Measurements from ENCODE around the gene PSMA6. TPM values are rescaled to one million over a fixed set of nuclear protein-coding genes. Genes with fewer than 3 reads are reported as not detected.

Gene PSMA6
- total and polyA plus RNA-seq, 2 of the 13 experiments (the other 11 are each of a cell fraction or from before 2014, with no cell fraction given), result 525 to 1,109 TPM

DNA sequence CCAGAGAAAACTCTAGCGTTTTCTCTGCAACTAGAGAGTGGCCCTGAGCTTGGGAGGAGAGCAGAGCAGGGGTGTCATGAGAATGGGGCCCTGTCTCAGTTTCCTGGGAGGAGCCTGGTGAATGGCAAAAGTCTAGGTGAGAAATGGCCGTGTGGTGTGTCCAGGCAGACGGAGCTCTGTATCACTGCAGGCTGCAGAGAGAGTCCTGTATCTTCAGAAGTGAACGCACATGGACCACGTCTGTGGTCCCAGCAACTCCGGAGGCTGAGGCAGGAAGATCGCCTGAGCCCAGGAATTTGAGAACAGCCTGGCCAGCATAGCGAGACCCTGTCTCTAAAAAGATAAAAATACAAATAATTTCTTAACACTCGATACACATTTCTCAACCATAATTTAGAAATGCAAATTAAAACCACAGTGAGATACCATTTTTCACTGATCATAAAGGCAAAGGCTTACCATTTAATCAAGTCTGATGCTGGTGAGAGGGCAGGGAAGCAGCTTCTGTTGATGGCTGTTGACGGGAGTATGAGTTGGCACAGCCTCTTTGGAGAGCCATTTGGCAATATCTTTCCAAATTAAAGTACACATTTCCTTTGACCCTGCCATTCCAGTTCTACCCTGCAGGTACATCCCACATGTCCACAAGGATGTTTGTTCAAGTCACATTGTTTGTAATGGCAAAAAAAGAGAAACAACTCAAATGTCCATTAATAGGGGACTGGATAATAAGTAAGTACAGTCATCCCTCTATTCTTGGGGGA is 61.4 kb downstream of the PSMA6 start (continued):
- TF ChIP-seq, protein P1, sequence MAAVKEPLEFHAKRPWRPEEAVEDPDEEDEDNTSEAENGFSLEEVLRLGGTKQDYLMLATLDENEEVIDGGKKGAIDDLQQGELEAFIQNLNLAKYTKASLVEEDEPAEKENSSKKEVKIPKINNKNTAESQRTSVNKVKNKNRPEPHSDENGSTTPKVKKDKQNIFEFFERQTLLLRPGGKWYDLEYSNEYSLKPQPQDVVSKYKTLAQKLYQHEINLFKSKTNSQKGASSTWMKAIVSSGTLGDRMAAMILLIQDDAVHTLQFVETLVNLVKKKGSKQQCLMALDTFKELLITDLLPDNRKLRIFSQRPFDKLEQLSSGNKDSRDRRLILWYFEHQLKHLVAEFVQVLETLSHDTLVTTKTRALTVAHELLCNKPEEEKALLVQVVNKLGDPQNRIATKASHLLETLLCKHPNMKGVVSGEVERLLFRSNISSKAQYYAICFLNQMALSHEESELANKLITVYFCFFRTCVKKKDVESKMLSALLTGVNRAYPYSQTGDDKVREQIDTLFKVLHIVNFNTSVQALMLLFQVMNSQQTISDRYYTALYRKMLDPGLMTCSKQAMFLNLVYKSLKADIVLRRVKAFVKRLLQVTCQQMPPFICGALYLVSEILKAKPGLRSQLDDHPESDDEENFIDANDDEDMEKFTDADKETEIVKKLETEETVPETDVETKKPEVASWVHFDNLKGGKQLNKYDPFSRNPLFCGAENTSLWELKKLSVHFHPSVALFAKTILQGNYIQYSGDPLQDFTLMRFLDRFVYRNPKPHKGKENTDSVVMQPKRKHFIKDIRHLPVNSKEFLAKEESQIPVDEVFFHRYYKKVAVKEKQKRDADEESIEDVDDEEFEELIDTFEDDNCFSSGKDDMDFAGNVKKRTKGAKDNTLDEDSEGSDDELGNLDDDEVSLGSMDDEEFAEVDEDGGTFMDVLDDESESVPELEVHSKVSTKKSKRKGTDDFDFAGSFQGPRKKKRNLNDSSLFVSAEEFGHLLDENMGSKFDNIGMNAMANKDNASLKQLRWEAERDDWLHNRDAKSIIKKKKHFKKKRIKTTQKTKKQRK (IDR thresholded peaks at IDR 0.05; ENCODE audit: low read length), result no peak
- TF ChIP-seq NR2C2 (CRISPR knock-in tag; IDR thresholded peaks at IDR 0.05; ENCODE audit: borderline replicate concordance), result peak; percentile 57; the same call in 1 of the 2 replicates
- TF ChIP-seq, protein P2, sequence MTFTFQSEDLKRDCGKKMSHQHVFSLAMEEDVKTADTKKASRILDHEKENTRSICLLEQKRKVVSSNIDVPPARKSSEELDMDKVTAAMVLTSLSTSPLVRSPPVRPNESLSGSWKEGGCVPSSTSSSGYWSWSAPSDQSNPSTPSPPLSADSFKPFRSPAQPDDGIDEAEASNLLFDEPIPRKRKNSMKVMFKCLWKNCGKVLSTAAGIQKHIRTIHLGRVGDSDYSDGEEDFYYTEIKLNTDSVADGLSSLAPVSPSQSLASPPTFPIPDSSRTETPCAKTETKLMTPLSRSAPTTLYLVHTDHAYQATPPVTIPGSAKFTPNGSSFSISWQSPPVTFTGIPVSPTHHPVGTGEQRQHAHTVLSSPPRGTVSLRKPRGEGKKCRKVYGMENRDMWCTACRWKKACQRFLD (CRISPR knock-in tag; IDR thresholded peaks at IDR 0.05; ENCODE audit: borderline replicate concordance), result no peak
- TF ChIP-seq ZNF564 (CRISPR knock-in tag; IDR thresholded peaks at IDR 0.05), result no peak
- TF ChIP-seq, protein P3, sequence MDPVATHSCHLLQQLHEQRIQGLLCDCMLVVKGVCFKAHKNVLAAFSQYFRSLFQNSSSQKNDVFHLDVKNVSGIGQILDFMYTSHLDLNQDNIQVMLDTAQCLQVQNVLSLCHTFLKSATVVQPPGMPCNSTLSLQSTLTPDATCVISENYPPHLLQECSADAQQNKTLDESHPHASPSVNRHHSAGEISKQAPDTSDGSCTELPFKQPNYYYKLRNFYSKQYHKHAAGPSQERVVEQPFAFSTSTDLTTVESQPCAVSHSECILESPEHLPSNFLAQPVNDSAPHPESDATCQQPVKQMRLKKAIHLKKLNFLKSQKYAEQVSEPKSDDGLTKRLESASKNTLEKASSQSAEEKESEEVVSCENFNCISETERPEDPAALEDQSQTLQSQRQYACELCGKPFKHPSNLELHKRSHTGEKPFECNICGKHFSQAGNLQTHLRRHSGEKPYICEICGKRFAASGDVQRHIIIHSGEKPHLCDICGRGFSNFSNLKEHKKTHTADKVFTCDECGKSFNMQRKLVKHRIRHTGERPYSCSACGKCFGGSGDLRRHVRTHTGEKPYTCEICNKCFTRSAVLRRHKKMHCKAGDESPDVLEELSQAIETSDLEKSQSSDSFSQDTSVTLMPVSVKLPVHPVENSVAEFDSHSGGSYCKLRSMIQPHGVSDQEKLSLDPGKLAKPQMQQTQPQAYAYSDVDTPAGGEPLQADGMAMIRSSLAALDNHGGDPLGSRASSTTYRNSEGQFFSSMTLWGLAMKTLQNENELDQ (CRISPR knock-in tag; IDR thresholded peaks at IDR 0.05; ENCODE audit: borderline replicate concordance), result no peak
- TF ChIP-seq, protein P4, sequence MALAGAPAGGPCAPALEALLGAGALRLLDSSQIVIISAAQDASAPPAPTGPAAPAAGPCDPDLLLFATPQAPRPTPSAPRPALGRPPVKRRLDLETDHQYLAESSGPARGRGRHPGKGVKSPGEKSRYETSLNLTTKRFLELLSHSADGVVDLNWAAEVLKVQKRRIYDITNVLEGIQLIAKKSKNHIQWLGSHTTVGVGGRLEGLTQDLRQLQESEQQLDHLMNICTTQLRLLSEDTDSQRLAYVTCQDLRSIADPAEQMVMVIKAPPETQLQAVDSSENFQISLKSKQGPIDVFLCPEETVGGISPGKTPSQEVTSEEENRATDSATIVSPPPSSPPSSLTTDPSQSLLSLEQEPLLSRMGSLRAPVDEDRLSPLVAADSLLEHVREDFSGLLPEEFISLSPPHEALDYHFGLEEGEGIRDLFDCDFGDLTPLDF (CRISPR knock-in tag; IDR thresholded peaks at IDR 0.05), result no peak
- TF ChIP-seq SRSF1 (optimal IDR thresholded peaks at IDR 0.05; ENCODE audit: low read depth, low read length), result no peak
- 0 out of 2 replicates have a peak, but pooled peaks have one; percentile 34 for TF ChIP-seq ZNF761 (CRISPR knock-in tag; conservative IDR thresholded peaks at IDR 0.05)
- TF ChIP-seq, protein P5, sequence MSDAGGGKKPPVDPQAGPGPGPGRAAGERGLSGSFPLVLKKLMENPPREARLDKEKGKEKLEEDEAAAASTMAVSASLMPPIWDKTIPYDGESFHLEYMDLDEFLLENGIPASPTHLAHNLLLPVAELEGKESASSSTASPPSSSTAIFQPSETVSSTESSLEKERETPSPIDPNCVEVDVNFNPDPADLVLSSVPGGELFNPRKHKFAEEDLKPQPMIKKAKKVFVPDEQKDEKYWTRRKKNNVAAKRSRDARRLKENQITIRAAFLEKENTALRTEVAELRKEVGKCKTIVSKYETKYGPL (CRISPR knock-in tag; IDR thresholded peaks at IDR 0.05), result no peak
- no peak for TF ChIP-seq ZNF367 (CRISPR knock-in tag; IDR thresholded peaks at IDR 0.05; ENCODE audit: borderline replicate concordance)
- 0 out of 2 replicates have a peak, but pooled peaks have one; percentile 82 for TF ChIP-seq ZNF136 (CRISPR knock-in tag; IDR thresholded peaks at IDR 0.05; ENCODE audit: low read depth)
- TF ChIP-seq NFRKB (IDR thresholded peaks at IDR 0.05), result no peak
- no peak for TF ChIP-seq ATF7-NPFF (CRISPR knock-in tag; IDR thresholded peaks at IDR 0.05; ENCODE audit: low read depth)
- TF ChIP-seq, protein P6, sequence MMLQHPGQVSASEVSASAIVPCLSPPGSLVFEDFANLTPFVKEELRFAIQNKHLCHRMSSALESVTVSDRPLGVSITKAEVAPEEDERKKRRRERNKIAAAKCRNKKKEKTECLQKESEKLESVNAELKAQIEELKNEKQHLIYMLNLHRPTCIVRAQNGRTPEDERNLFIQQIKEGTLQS (CRISPR knock-in tag; IDR thresholded peaks at IDR 0.05), result no peak
- no peak for TF ChIP-seq ZNF253 (CRISPR knock-in tag; IDR thresholded peaks at IDR 0.05; ENCODE audit: borderline replicate concordance)
- TF ChIP-seq, protein P7, sequence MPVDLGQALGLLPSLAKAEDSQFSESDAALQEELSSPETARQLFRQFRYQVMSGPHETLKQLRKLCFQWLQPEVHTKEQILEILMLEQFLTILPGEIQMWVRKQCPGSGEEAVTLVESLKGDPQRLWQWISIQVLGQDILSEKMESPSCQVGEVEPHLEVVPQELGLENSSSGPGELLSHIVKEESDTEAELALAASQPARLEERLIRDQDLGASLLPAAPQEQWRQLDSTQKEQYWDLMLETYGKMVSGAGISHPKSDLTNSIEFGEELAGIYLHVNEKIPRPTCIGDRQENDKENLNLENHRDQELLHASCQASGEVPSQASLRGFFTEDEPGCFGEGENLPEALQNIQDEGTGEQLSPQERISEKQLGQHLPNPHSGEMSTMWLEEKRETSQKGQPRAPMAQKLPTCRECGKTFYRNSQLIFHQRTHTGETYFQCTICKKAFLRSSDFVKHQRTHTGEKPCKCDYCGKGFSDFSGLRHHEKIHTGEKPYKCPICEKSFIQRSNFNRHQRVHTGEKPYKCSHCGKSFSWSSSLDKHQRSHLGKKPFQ (CRISPR knock-in tag; IDR thresholded peaks at IDR 0.05; ENCODE audit: insufficient replicate concordance), result no peak
- no peak for TF ChIP-seq PHF8 (CRISPR knock-in tag; IDR thresholded peaks at IDR 0.05)
